ENCODE results near the gene RAI14. TPM values are rescaled to one million over a fixed set of nuclear protein-coding genes. Genes with fewer than 3 reads are reported as not detected.

The RAI14 gene
- total RNA-seq, 1 donor from 2014 or later: 17.0 TPM

GRCh38 chr5:34844999-34845398 lies 188.9 kb downstream of the RAI14 start:
- DNase-seq (ENCODE audit: low read depth): no peak

GRCh38 chr5:34847056-34847455 lies 190.9 kb downstream of the RAI14 start:
- DNase-seq (ENCODE audit: low read depth): no peak

- no peak for DNase-seq (ENCODE audit: low read depth)
These were observed 191.4 kb downstream of the RAI14 start for GRCh38 chr5:34847552-34847951.

GRCh38 chr5:34848230-34848629 lies 192.1 kb downstream of the RAI14 start:
- DNase-seq (ENCODE audit: low read depth): no peak

- DNase-seq (ENCODE audit: low read depth): no peak
These were observed 193.1 kb downstream of the RAI14 start for GRCh38 chr5:34849253-34849652.

- no peak for DNase-seq (ENCODE audit: low read depth)
These were observed 198.5 kb downstream of the RAI14 start for GRCh38 chr5:34854459-34855174.

GRCh38 chr5:34857161-34857560 lies 201.0 kb downstream of the RAI14 start:
- DNase-seq (ENCODE audit: low read depth): no peak

GRCh38 chr5:34857894-34858293 lies 201.8 kb downstream of the RAI14 start:
- DNase-seq (ENCODE audit: low read depth): no peak

GRCh38 chr5:34858790-34859189 lies 202.7 kb downstream of the RAI14 start:
- DNase-seq (ENCODE audit: low read depth): no peak

GRCh38 chr5:34859253-34859652 lies 203.1 kb downstream of the RAI14 start:
- DNase-seq (ENCODE audit: low read depth): no peak

GRCh38 chr5:34863946-34864345 lies 207.8 kb downstream of the RAI14 start:
- no peak for DNase-seq (ENCODE audit: low read depth)

- DNase-seq (ENCODE audit: low read depth): no peak
These were observed 209.0 kb downstream of the RAI14 start for GRCh38 chr5:34865091-34865490.

GRCh38 chr5:34866989-34867471 lies 210.9 kb downstream of the RAI14 start:
- peak; percentile 30 for DNase-seq (ENCODE audit: low read depth)

GRCh38 chr5:34867660-34868059 lies 211.5 kb downstream of the RAI14 start:
- no peak for DNase-seq (ENCODE audit: low read depth)

- no peak for DNase-seq (ENCODE audit: low read depth)
These were observed 212.7 kb downstream of the RAI14 start for GRCh38 chr5:34868791-34869190.

- no peak for DNase-seq (ENCODE audit: low read depth)
These were observed 213.1 kb downstream of the RAI14 start for GRCh38 chr5:34869256-34869655.

GRCh38 chr5:34870382-34870781 lies 214.3 kb downstream of the RAI14 start:
- DNase-seq (ENCODE audit: low read depth): no peak

GRCh38 chr5:34876275-34876674 lies 220.1 kb downstream of the RAI14 start:
- no peak for DNase-seq (ENCODE audit: low read depth)

GRCh38 chr5:34881246-34881645 lies 225.1 kb downstream of the RAI14 start:
- DNase-seq (ENCODE audit: low read depth): no peak

All from myocyte (in vitro differentiated cells).